ENCODE results near the gene LCMT1. TPM values are rescaled to one million over a fixed set of nuclear protein-coding genes. Genes with fewer than 3 reads are reported as not detected.

Gene LCMT1
- total RNA-seq, 1 experiment from 2014 or later = 86.3 TPM

GRCh38 chr16:25114121-25114520, 2.6 kb downstream of the LCMT1 start:
- no peak for ATAC-seq
- DNase-seq (ENCODE audit: low spot score) = no peak
- H3K4me1 Mint-ChIP-seq = peaks cover 13% of the 10 kb centered on the region
- ChIA-PET POLR2A (no interaction called here), CTCF (no interaction called here)
- H3K4me3 Mint-ChIP-seq = no peak overlapping the region
- H3K9me3 Mint-ChIP-seq = no peaks in the 10 kb centered on the region
- TF ChIP-seq E2F4 (CRISPR knock-in tag; IDR thresholded peaks at IDR 0.05; ENCODE audit: borderline replicate concordance, low read depth) = no peak
- TF ChIP-seq ATF6 (CRISPR knock-in tag; IDR thresholded peaks at IDR 0.05) = no peak
- TF ChIP-seq FOXP1 (CRISPR knock-in tag; IDR thresholded peaks at IDR 0.05; ENCODE audit: borderline replicate concordance) = no peak
- TF ChIP-seq CREB1 (CRISPR knock-in tag; IDR thresholded peaks at IDR 0.05) = no peak
- TF ChIP-seq ZNF423 (CRISPR knock-in tag; IDR thresholded peaks at IDR 0.05) = no peak
- TF ChIP-seq HMGXB4 (CRISPR knock-in tag; IDR thresholded peaks at IDR 0.05) = no peak
- peaks cover 3% of the 10 kb centered on the region; the same call in 1 of the 2 replicates for H3K36me3 Mint-ChIP-seq
- H3K27me3 Mint-ChIP-seq (ENCODE audit: low read depth) = no peaks in the 10 kb centered on the region
- H3K27ac Mint-ChIP-seq = no peak overlapping the region

- ATAC-seq = no peak
- CTCF ChIA-PET = no interaction called here
Measured at GRCh38 chr16:25118851-25119578, 7.5 kb downstream of the LCMT1 start.

More at GRCh38 chr16:25118851-25119578, 7.5 kb downstream of the LCMT1 start:
- no peaks in the 10 kb centered on the region for H3K9me3 Mint-ChIP-seq
- no peaks in the 10 kb centered on the region for H3K4me1 Mint-ChIP-seq
- no peak for DNase-seq (ENCODE audit: low spot score)
- POLR2A ChIA-PET = no interaction called here
- no peaks in the 10 kb centered on the region for H3K27me3 Mint-ChIP-seq (ENCODE audit: low read depth)
- H3K36me3 Mint-ChIP-seq = peaks cover 3% of the 10 kb centered on the region; the same call in 1 of the 2 replicates
- TF ChIP-seq SOX15 (CRISPR knock-in tag; IDR thresholded peaks at IDR 0.05) (no peak), GTF2I (CRISPR knock-in tag; conservative IDR thresholded peaks at IDR 0.05) (no peak), ELF4 (CRISPR knock-in tag; IDR thresholded peaks at IDR 0.05; ENCODE audit: low read depth) (no peak), TEAD1 (CRISPR knock-in tag; IDR thresholded peaks at IDR 0.05) (no peak), TCF7 (CRISPR knock-in tag; IDR thresholded peaks at IDR 0.05; ENCODE audit: low read depth) (no peak), ZNF512 (CRISPR knock-in tag; IDR thresholded peaks at IDR 0.05; ENCODE audit: borderline replicate concordance) (no peak), ZSCAN18 (CRISPR knock-in tag; IDR thresholded peaks at IDR 0.05) (no peak)
- H3K27ac Mint-ChIP-seq = no peak overlapping the region
- H3K4me3 Mint-ChIP-seq = no peak overlapping the region
